WTC11 (cell line): ENCODE measurements around the gene SLC9A9.

Source experiments
- E2F5 ChIP-seq: sonication (generic); formaldehyde crosslinking; IDR thresholded peaks from 2 replicates; pipeline ENCODE4 v1.8.1; 2022; ENCODE audit warnings: mild to moderate bottlenecking, moderate library complexity, missing genetic modification reagents
- FOXK1 ChIP-seq: sonication (generic); formaldehyde crosslinking; IDR thresholded peaks from 2 replicates; pipeline ENCODE4 v1.8.0; 2022; ENCODE audit warnings: mild to moderate bottlenecking, moderate library complexity, missing genetic modification reagents
- FOXP4 ChIP-seq: sonication (generic); formaldehyde crosslinking; IDR thresholded peaks from 2 replicates; pipeline ENCODE4 v1.8.0; 2022; ENCODE audit warnings: mild to moderate bottlenecking, missing genetic modification reagents
- SMAD3 ChIP-seq: sonication (generic); formaldehyde crosslinking; IDR thresholded peaks from 2 replicates; pipeline ENCODE4 v1.8.0; 2022; ENCODE audit warnings: missing genetic modification reagents, mild to moderate bottlenecking, borderline replicate concordance
- SP1 ChIP-seq: sonication (generic); formaldehyde crosslinking; conservative IDR thresholded peaks from 2 replicates; pipeline ENCODE4 v1.8.1; 2022; ENCODE audit warnings: missing genetic modification reagents
- ZNF121 ChIP-seq: sonication (generic); formaldehyde crosslinking; IDR thresholded peaks from 2 replicates; pipeline ENCODE4 v1.8.0; 2023; ENCODE audit warnings: missing genetic modification reagents
- ZNF317 ChIP-seq: sonication (generic); formaldehyde crosslinking; IDR thresholded peaks from 2 replicates; pipeline ENCODE4 v1.8.1; 2023; ENCODE audit warnings: low read depth, mild to moderate bottlenecking, moderate library complexity, missing genetic modification reagents, borderline replicate concordance
- TF ChIP-seq, protein P1 (sequence below): fragments of 200-600 bp; IDR thresholded peaks from 2 replicates; pipeline ENCODE4 v1.8.0; 2022; ENCODE audit warnings: antibody characterized with exemption
- TF ChIP-seq, protein P2 (sequence below): sonication (generic); formaldehyde crosslinking; IDR thresholded peaks from 2 replicates; pipeline ENCODE4 v1.8.0; 2022; ENCODE audit warnings: mild to moderate bottlenecking, missing genetic modification reagents
- TF ChIP-seq, protein P3 (sequence below): sonication (generic); formaldehyde crosslinking; IDR thresholded peaks from 2 replicates; pipeline ENCODE4 v1.8.0; 2022; ENCODE audit warnings: mild to moderate bottlenecking, missing genetic modification reagents

DNA sequence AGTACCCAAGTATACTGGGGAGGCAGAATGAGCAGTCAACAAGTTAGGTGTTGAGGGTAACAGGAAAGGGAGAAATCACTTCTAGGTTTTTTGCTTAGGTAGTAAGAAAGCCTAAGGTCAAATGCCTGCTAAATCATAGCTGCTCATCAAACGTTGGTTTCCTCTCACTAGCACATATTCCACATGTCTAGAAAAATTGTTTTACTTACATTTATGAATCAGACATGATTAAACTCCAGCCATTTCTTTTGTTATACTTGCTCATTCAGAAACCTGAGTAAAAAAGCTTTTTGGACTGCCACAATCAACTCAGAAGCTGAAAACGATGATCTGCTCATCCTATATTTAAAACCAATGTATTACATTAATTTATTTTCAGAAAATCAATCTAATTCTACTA is 40.2 kb downstream of the SLC9A9 start:
- TF ChIP-seq, protein P1, sequence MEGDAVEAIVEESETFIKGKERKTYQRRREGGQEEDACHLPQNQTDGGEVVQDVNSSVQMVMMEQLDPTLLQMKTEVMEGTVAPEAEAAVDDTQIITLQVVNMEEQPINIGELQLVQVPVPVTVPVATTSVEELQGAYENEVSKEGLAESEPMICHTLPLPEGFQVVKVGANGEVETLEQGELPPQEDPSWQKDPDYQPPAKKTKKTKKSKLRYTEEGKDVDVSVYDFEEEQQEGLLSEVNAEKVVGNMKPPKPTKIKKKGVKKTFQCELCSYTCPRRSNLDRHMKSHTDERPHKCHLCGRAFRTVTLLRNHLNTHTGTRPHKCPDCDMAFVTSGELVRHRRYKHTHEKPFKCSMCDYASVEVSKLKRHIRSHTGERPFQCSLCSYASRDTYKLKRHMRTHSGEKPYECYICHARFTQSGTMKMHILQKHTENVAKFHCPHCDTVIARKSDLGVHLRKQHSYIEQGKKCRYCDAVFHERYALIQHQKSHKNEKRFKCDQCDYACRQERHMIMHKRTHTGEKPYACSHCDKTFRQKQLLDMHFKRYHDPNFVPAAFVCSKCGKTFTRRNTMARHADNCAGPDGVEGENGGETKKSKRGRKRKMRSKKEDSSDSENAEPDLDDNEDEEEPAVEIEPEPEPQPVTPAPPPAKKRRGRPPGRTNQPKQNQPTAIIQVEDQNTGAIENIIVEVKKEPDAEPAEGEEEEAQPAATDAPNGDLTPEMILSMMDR: no peak
- no peak for TF ChIP-seq ZNF121 (CRISPR knock-in tag)
- TF ChIP-seq, protein P2, sequence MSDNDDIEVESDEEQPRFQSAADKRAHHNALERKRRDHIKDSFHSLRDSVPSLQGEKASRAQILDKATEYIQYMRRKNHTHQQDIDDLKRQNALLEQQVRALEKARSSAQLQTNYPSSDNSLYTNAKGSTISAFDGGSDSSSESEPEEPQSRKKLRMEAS (CRISPR knock-in tag): no peak
- TF ChIP-seq SMAD3 (CRISPR knock-in tag): no peak
- TF ChIP-seq SP1: no peak
- TF ChIP-seq, protein P3, sequence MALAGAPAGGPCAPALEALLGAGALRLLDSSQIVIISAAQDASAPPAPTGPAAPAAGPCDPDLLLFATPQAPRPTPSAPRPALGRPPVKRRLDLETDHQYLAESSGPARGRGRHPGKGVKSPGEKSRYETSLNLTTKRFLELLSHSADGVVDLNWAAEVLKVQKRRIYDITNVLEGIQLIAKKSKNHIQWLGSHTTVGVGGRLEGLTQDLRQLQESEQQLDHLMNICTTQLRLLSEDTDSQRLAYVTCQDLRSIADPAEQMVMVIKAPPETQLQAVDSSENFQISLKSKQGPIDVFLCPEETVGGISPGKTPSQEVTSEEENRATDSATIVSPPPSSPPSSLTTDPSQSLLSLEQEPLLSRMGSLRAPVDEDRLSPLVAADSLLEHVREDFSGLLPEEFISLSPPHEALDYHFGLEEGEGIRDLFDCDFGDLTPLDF: no peak
- TF ChIP-seq E2F5 (CRISPR knock-in tag): no peak
- no peak for TF ChIP-seq ZNF317 (CRISPR knock-in tag)
- no peak for TF ChIP-seq FOXK1 (CRISPR knock-in tag)
- TF ChIP-seq FOXP4: no peak
